ENCODE results near the gene SMIM43. TPM values are rescaled to one million over a fixed set of nuclear protein-coding genes. Genes with fewer than 3 reads are reported as not detected.

SMIM43 gene
- total and polyA plus RNA-seq, 9 of the 15 experiments (the other 6 are each of a cell fraction or from before 2014, with no cell fraction given) = not detected

DNA sequence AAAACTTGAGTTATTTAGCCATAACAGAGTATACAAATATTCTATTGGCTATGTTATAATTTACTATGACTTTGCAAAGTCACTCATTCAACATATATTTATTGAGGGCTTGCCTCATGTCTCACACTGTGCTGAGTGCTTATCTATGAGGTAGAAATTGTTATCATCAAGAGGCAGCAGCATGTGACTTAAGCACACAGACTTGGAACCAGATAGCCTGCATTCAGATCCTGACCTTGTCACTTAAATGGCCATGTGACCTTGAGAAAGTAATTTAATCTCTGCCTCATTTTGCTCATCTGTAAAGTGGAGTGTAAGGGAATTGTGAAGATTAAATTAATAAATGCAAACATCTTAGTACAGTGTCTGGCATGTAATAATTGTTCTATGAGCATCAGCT, 26.0 kb upstream of the SMIM43 start (continued):
- TF ChIP-seq PML (IDR thresholded peaks at IDR 0.05; ENCODE audit: low read length) = peak; percentile 96
- TF ChIP-seq NCOA1 (IDR thresholded peaks at IDR 0.05; ENCODE audit: low read depth) = peak; percentile 48; the same call in 1 of the 2 replicates
- 0 out of 2 replicates have a peak, but pooled peaks have one; percentile 30 for TF ChIP-seq GABPB1 (CRISPR knock-in tag; IDR thresholded peaks at IDR 0.05)
- TF ChIP-seq CXXC5 (CRISPR knock-in tag; IDR thresholded peaks at IDR 0.05) = peak; percentile 36
- TF ChIP-seq TAF9B (IDR thresholded peaks at IDR 0.05; ENCODE audit: partially characterized antibody) = peak; percentile 51
- TF ChIP-seq SREBF1 (IDR thresholded peaks at IDR 0.05; ENCODE audit: borderline replicate concordance, low read depth, low read length) = no peak
- TF ChIP-seq, protein P1, sequence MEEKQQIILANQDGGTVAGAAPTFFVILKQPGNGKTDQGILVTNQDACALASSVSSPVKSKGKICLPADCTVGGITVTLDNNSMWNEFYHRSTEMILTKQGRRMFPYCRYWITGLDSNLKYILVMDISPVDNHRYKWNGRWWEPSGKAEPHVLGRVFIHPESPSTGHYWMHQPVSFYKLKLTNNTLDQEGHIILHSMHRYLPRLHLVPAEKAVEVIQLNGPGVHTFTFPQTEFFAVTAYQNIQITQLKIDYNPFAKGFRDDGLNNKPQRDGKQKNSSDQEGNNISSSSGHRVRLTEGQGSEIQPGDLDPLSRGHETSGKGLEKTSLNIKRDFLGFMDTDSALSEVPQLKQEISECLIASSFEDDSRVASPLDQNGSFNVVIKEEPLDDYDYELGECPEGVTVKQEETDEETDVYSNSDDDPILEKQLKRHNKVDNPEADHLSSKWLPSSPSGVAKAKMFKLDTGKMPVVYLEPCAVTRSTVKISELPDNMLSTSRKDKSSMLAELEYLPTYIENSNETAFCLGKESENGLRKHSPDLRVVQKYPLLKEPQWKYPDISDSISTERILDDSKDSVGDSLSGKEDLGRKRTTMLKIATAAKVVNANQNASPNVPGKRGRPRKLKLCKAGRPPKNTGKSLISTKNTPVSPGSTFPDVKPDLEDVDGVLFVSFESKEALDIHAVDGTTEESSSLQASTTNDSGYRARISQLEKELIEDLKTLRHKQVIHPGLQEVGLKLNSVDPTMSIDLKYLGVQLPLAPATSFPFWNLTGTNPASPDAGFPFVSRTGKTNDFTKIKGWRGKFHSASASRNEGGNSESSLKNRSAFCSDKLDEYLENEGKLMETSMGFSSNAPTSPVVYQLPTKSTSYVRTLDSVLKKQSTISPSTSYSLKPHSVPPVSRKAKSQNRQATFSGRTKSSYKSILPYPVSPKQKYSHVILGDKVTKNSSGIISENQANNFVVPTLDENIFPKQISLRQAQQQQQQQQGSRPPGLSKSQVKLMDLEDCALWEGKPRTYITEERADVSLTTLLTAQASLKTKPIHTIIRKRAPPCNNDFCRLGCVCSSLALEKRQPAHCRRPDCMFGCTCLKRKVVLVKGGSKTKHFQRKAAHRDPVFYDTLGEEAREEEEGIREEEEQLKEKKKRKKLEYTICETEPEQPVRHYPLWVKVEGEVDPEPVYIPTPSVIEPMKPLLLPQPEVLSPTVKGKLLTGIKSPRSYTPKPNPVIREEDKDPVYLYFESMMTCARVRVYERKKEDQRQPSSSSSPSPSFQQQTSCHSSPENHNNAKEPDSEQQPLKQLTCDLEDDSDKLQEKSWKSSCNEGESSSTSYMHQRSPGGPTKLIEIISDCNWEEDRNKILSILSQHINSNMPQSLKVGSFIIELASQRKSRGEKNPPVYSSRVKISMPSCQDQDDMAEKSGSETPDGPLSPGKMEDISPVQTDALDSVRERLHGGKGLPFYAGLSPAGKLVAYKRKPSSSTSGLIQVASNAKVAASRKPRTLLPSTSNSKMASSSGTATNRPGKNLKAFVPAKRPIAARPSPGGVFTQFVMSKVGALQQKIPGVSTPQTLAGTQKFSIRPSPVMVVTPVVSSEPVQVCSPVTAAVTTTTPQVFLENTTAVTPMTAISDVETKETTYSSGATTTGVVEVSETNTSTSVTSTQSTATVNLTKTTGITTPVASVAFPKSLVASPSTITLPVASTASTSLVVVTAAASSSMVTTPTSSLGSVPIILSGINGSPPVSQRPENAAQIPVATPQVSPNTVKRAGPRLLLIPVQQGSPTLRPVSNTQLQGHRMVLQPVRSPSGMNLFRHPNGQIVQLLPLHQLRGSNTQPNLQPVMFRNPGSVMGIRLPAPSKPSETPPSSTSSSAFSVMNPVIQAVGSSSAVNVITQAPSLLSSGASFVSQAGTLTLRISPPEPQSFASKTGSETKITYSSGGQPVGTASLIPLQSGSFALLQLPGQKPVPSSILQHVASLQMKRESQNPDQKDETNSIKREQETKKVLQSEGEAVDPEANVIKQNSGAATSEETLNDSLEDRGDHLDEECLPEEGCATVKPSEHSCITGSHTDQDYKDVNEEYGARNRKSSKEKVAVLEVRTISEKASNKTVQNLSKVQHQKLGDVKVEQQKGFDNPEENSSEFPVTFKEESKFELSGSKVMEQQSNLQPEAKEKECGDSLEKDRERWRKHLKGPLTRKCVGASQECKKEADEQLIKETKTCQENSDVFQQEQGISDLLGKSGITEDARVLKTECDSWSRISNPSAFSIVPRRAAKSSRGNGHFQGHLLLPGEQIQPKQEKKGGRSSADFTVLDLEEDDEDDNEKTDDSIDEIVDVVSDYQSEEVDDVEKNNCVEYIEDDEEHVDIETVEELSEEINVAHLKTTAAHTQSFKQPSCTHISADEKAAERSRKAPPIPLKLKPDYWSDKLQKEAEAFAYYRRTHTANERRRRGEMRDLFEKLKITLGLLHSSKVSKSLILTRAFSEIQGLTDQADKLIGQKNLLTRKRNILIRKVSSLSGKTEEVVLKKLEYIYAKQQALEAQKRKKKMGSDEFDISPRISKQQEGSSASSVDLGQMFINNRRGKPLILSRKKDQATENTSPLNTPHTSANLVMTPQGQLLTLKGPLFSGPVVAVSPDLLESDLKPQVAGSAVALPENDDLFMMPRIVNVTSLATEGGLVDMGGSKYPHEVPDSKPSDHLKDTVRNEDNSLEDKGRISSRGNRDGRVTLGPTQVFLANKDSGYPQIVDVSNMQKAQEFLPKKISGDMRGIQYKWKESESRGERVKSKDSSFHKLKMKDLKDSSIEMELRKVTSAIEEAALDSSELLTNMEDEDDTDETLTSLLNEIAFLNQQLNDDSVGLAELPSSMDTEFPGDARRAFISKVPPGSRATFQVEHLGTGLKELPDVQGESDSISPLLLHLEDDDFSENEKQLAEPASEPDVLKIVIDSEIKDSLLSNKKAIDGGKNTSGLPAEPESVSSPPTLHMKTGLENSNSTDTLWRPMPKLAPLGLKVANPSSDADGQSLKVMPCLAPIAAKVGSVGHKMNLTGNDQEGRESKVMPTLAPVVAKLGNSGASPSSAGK (IDR thresholded peaks at IDR 0.05) = peak; percentile 69
- peak; percentile 90 for TF ChIP-seq STAT5A (IDR thresholded peaks at IDR 0.05; ENCODE audit: borderline replicate concordance, low read length)
- peak; percentile 96 for TF ChIP-seq ARID1B (IDR thresholded peaks at IDR 0.05)
- TF ChIP-seq NFE2 (IDR thresholded peaks at IDR 0.05; ENCODE audit: low read depth) = peak; percentile 87
- TF ChIP-seq ZNF316 (IDR thresholded peaks at IDR 0.05) = peak; percentile 59
- TF ChIP-seq MTA1 (IDR thresholded peaks at IDR 0.05; ENCODE audit: borderline replicate concordance) = peak; percentile 78
